Aorta (tissue), 5 donors: ENCODE results near the gene CLMN. TPM values are rescaled to one million over a fixed set of nuclear protein-coding genes. Genes with fewer than 3 reads are reported as not detected.

Experiments
- ATAC-seq: fragments of 200-7000 bp; cut with Tn5 transposase; one replicate; pipeline ENCODE4 v1.9.1; 2022; ENCODE audit warnings: moderate library complexity; ENCODE audit not compliant: low FRiP score
- DNase-seq, 2 donors: peaks; one replicate each; pipeline ENCODE4 v3.0.0-alpha.2; 2020
- H3K27ac ChIP-seq, 2 donors: one replicate each; pipeline ENCODE4 v1.5.1; 2013; ENCODE audit warnings: low read length in 2 of 2, mild to moderate bottlenecking in 2 of 2, moderate library complexity in 2 of 2, control low read depth in 1 of 2, inconsistent platforms in 1 of 2, low read depth in 1 of 2
- H3K27me3 ChIP-seq, 2 donors: one replicate each; pipeline ENCODE4 v1.6.1; 2013; ENCODE audit warnings: control low read depth in 1 of 2, low read length in 1 of 2, mild to moderate bottlenecking in 1 of 2, moderate library complexity in 1 of 2; ENCODE audit not compliant: insufficient read depth in 2 of 2, control insufficient read depth in 1 of 2
- H3K36me3 ChIP-seq, 2 donors: one replicate each; pipeline ENCODE4 v1.6.1; 2013; ENCODE audit warnings: control low read depth in 1 of 2, low read length in 1 of 2, mild to moderate bottlenecking in 1 of 2; ENCODE audit not compliant: insufficient read depth in 2 of 2, control insufficient read depth in 1 of 2
- H3K4me1 ChIP-seq, 2 donors: one replicate each; pipeline ENCODE4 v1.6.1; 2013; ENCODE audit warnings: low read length in 2 of 2, control low read depth in 1 of 2, mild to moderate bottlenecking in 1 of 2, moderate library complexity in 1 of 2; ENCODE audit not compliant: insufficient read depth in 2 of 2, control insufficient read depth in 1 of 2
- H3K4me3 ChIP-seq, 2 donors: one replicate each; pipeline ENCODE4 v1.5.1; 2013; ENCODE audit warnings: low read length in 2 of 2, control low read depth in 1 of 2, mild to moderate bottlenecking in 1 of 2
- H3K9me3 ChIP-seq: one replicate; pipeline ENCODE4 v1.6.1; 2013; ENCODE audit warnings: mild to moderate bottlenecking, low read length; ENCODE audit not compliant: control insufficient read depth
- WGBS, 2 donors: extraction: QIAGEN DNeasy Blood & Tissue Kit; methylation state at CpG; one replicate each; pipeline ENCODE4 v1.1.7; 2013; 5-methylcytosine and 5-hydroxymethylcytosine counted together
- intact Hi-C, 2 donors: fragments of 100-400 bp; cut with DNase I; formaldehyde crosslinking; loops; one replicate each; pipeline versions ENCODE4 v1.14.2 to v1.15.0; 2022
- polyA plus RNA-seq, 2 donors: library from polyadenylated mRNA; stranded (reverse); fragments of 200-250 nt; gene quantifications; one replicate each; pipeline ENCODE4 v1.2.3, GENCODE V29; 2013
- total RNA-seq, 2 donors: library from RNA; stranded (reverse); fragmentation: NEBNext Ultra II Directional; extraction: Animal tissue kit (Norgen Biotek cat#: 25700); gene quantifications; one replicate each; pipeline ENCODE4 v1.2.1, GENCODE V29; 2021
- donor health status: healthy with polysubstance abuse.
- donor health status: Bipolar disorder and iron deficiency.
- donor health status: DM: no; HTN: no; CAD: no.
- donor health status: DM: no; HTN: no; CAD: no.
- donor health status: DM: yes; HTN: yes; CAD: no.

Gene CLMN
- total and polyA plus RNA-seq, 4 donors, result 3.9 to 18.3 (median 11.0) TPM

DNA sequence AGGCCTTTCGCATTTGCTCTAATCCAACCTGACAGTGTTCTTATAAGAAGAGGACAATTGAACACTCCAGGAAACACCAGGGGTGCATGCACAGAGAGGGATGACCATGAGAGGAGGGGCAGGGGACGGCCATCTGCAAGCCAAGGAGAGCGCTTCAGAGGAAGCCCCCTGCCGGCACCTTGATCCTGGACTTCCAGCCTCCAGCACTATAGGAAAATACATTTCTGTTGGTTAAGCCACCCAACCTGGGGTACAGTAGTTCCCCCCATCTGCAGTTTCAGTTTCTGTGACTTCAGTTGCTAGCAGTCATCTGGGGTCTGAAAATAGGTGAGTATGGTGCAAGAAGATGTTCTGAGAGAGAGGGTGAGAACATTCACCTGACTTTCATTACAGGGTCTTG lies 64.7 kb downstream of the CLMN start:
- no peaks in the 10 kb centered on the region for H3K9me3 ChIP-seq
- no peak overlapping the region for H3K4me3 ChIP-seq
- H3K27ac ChIP-seq, result no peak overlapping the region
- no peaks in the 10 kb centered on the region for H3K4me1 ChIP-seq
- 88 to 100% methylated on average over 4 of the region's 4 CpGs for WGBS, 2 donors
- ATAC-seq (no peak), DNase-seq (no peak)
- intact Hi-C loops, result no loop called here
- H3K27me3 ChIP-seq, result no peaks in the 10 kb centered on the region
- no peaks in the 10 kb centered on the region for H3K36me3 ChIP-seq

DNA sequence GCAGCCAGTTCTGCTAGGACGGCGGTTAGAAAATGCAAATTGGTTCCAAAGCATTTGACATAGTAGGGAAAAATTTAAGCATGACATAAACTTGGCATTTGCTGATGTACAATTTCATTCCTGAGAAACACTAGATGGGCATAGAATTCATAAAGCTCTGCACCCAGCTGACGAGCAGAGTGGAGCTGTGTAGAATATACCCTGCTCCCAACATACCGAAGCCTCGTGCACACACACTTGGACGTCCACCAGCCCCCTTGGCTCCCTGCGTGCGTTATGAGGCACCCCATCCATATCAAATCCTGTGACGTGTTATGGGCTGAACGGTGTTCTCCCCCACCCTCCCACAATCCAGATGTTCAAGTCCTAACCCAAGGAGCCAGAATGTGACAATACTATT lies 65.4 kb downstream of the CLMN start:
- intact Hi-C loops, result no loop called here
- H3K4me3 ChIP-seq, result no peak overlapping the region
- no peaks in the 10 kb centered on the region for H3K36me3 ChIP-seq
- 15 to 21% methylated on average over 10 of the region's 10 CpGs for WGBS, 2 donors
- no peak for ATAC-seq
- no peak for DNase-seq
- no peak overlapping the region for H3K27ac ChIP-seq
- H3K9me3 ChIP-seq, result no peaks in the 10 kb centered on the region
- no peaks in the 10 kb centered on the region for H3K4me1 ChIP-seq
- H3K27me3 ChIP-seq, result no peaks in the 10 kb centered on the region

DNA sequence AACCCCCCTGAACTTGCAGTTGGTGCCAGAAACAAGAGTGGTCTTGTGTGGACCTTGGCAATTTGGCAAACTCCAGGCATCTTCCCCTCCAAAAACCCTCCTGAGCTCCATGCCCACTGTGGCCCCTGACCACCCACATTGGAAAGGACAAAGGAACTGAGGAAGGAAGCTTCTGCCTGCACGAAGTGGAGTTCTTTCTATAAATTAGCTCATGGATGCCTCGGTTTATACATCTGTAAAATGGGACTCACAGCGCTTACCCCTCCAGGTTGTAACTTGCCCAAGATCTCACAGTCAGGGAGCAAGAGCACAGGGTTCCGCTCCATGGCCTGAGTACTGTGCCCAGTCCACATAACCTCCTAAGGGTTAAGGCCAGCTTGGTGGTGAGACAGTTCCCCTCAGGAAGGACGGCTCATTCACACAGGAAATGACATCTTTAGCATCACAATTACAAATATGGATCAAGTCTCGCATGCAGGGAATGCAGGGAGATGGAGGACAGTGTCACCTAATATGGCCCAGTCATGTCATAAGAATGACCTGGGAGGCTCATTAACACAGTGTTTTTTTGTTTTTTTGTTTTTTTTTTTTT lies 66.6 kb downstream of the CLMN start:
- no peak for ATAC-seq
- intact Hi-C loops, result no loop called here

DNA sequence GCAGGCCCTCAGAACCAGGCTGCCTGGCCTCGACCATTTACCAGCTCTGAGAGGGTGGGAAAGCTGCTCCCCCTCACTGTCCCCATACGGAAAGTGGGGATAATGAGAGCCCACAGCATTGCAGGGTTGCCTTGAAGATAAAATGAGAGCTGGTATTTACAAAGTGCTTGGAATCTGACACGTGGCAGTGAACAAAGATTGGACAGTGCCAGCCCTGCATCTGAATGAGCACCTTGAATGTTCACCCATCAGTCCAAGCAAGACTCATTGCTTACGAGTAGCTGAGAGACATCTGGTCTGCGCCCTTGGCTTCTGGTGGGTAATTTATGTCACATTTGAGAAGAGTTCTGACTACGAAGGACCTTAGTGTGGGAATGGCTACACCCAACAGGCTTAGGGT lies 67.5 kb downstream of the CLMN start:
- no peak for ATAC-seq
- intact Hi-C loops, result no loop called here

More for the DNA sequence above, 66.6 kb downstream of the CLMN start:
- Histone ChIP-seq H3K9me3 (no peaks in the 10 kb centered on the region), H3K27me3 (no peaks in the 10 kb centered on the region), H3K4me1 (no peaks in the 10 kb centered on the region), H3K4me3 (no peak overlapping the region), H3K36me3 (no peaks in the 10 kb centered on the region), H3K27ac (no peak overlapping the region)
- no peak for DNase-seq
- 88 to 91% methylated on average over 6 of the region's 6 CpGs for WGBS, 2 donors

DNA sequence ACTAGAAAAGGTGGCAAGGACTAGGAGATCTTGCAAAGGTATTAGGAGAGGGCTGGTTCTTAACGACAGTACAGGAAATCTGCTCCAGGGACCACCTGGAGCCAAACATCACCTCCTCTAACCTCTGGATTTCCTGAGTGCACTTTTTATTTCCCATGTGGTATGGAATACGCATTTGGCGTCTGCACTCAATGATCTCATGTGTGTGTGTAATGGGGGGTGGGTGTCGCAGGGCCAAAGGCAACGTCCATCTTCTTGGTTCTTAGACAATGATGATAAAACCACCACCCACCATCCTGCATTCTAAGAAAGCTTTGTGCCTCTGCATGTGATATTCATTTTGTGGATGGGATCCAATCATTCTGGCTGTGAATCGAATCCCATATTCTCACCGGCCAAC lies 68.8 kb downstream of the CLMN start:
- no peak for ATAC-seq
- H3K4me1 ChIP-seq, result no peaks in the 10 kb centered on the region
- H3K4me3 ChIP-seq, result no peak overlapping the region
- H3K9me3 ChIP-seq, result no peaks in the 10 kb centered on the region
- H3K36me3 ChIP-seq, result no peaks in the 10 kb centered on the region
- no peak overlapping the region for H3K27ac ChIP-seq
- WGBS, 2 donors, result 81 to 90% methylated on average over 7 of the region's 7 CpGs
- no peaks in the 10 kb centered on the region for H3K27me3 ChIP-seq
- no peak for DNase-seq
- intact Hi-C loops, result no loop called here

More for the DNA sequence above, 67.5 kb downstream of the CLMN start:
- H3K4me3 ChIP-seq, result no peak overlapping the region
- WGBS, 2 donors, result 94% methylated on average over 6 of the region's 6 CpGs
- H3K27ac ChIP-seq, result no peak overlapping the region
- H3K36me3 ChIP-seq, result no peaks in the 10 kb centered on the region
- no peak for DNase-seq
- no peaks in the 10 kb centered on the region for H3K4me1 ChIP-seq
- H3K27me3 ChIP-seq, result no peaks in the 10 kb centered on the region
- no peaks in the 10 kb centered on the region for H3K9me3 ChIP-seq

DNA sequence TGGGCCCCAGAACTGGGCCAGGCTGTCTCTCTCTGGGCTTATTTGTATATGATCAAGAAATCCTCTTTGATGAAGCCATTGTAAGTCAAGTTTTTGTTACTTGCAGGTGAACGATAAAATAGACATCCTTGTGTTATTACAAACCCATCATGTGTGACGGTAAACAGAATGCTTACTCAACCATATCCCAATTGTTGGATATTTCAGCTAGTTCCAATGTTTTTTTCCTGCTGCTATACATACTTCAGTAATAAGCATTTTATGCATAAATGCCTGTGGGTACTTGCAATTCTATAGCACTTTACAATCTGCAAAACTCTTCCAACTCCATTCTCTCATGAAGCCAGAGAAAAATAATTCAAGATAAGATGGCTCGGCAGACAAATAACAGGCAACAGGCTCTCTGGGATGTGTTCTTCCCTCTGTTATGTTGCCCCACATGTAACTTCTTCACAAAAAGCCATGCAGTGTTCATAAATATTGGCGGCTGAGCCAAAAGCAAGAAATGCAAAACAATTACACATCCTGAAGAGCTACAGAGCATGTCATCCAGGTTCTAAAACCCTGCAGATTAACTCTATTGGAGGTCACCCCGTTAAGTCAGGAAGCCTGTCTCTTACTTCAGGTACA lies 69.5 kb downstream of the CLMN start:
- DNase-seq (no peak), ATAC-seq (no peak)
- Histone ChIP-seq H3K4me1 (no peaks in the 10 kb centered on the region), H3K4me3 (no peak overlapping the region), H3K9me3 (no peaks in the 10 kb centered on the region), H3K27ac (no peak overlapping the region), H3K27me3 (no peaks in the 10 kb centered on the region), H3K36me3 (no peaks in the 10 kb centered on the region)
- 72 to 79% methylated on average over 5 of the region's 5 CpGs for WGBS, 2 donors
- intact Hi-C loops, result no loop called here

DNA sequence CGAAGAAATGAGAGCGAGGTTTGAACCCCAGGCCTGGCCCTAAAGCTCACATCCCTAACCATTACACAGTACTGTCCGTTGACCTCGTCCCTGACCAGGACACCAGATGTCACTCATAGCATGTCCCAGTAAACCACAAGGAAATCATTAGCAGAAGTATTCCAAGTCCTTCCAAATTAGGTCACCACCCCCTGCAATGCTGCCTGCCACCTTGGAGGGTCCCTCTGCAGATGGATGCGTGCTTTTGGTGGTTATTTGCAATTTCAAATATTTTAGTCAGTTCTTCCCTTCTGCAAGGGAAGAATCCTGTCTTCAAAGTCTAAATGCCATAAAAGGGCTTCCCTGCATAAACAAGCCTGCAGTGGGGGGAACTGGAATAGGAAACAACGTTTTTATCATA lies 71.3 kb downstream of the CLMN start:
- no peaks in the 10 kb centered on the region for H3K9me3 ChIP-seq
- H3K36me3 ChIP-seq, result no peaks in the 10 kb centered on the region
- intact Hi-C loops, result no loop called here
- DNase-seq (no peak), ATAC-seq (no peak)
- no peaks in the 10 kb centered on the region for H3K4me1 ChIP-seq
- WGBS, 2 donors, result 60 to 64% methylated on average over 6 of the region's 6 CpGs
- no peak overlapping the region for H3K4me3 ChIP-seq
- H3K27ac ChIP-seq, result no peak overlapping the region
- H3K27me3 ChIP-seq, result no peaks in the 10 kb centered on the region

DNA sequence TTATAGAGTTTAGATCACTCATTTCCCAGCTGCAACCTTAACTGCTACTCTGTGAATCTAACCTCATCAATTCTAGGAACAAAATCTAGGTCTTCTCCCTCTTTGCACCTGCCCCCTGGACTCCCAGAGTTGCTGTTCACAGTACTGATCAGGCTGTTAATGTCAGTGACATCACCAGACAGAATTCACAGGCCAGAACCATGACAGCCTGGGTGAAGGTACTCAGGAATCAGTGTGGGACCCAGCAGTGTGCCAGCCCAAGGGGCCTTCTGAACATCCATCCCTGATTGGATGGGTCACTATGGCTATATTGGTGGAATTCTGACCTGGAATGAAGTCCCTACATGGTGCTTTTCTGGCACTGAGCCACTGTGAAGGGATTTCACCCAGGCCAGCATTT lies 72.8 kb downstream of the CLMN start:
- no peak for DNase-seq
- Histone ChIP-seq H3K36me3 (no peaks in the 10 kb centered on the region), H3K9me3 (no peaks in the 10 kb centered on the region), H3K4me3 (no peak overlapping the region), H3K27me3 (no peaks in the 10 kb centered on the region), H3K4me1 (no peaks in the 10 kb centered on the region), H3K27ac (no peak overlapping the region)
- no peak for ATAC-seq
- intact Hi-C loops, result no loop called here

DNA sequence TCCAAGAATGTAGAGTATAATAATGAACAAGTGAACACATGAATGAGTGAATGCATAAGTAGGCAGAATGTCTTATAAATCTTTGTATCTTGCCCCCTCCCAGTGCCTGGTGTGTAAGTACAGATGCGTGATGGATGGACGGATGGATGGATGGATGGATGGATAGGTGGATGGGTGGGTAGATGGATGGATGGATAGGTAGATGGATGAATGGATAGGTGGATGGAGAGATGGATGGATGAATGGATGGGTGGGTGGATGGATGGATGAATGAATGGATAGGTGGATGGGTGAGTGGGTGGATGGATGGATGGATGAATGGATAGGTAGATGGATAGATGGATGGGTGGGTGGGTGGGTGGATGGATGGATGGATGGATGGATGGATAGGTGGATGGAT lies 74.4 kb downstream of the CLMN start:
- intact Hi-C loops, result no loop called here

More for the DNA sequence above, 74.4 kb downstream of the CLMN start:
- DNase-seq (no peak), ATAC-seq (no peak)
- Histone ChIP-seq H3K4me3 (no peak overlapping the region), H3K36me3 (no peaks in the 10 kb centered on the region), H3K27me3 (no peaks in the 10 kb centered on the region), H3K9me3 (no peaks in the 10 kb centered on the region), H3K27ac (no peak overlapping the region), H3K4me1 (no peaks in the 10 kb centered on the region)
- 97 to 98% methylated on average over 2 of the region's 2 CpGs for WGBS, 2 donors
